Measurements from ENCODE around the gene TMEM208.

The TMEM208 gene

GRCh38 chr16:67238806-67239470, 12.0 kb downstream of the TMEM208 start:
- Histone ChIP-seq H3K4me3 (no peak overlapping the region), H3K27ac (peak overlapping the region in 4 of 11 experiments; percentile 11 to 85 (median 26); a peak in 3 of 22 replicates), H3K9me3 (replicated peaks in 1 of 11) (no peaks in the 10 kb centered on the region), H3K9ac (no peak overlapping the region), H3K4me2 (peak overlapping the region in 3 of 11 experiments; percentile 86 to 99 (median 97); a peak in 6 of 22 replicates), H3K27me3 (no peaks in the 10 kb centered on the region), H3K4me1 (peaks cover 42 to 96% (median 77%) of the 10 kb centered on the region in 10 experiments), H3K36me3 (peaks cover 38 to 65% (median 53%) of the 10 kb centered on the region in 11 experiments), H4K20me1 (peaks cover 0 to 42% (median 13%) of the 10 kb centered on the region in 11 experiments; a peak in 13 of 22 replicates)
- TF ChIP-seq Cebpa-rat (IDR thresholded peaks at IDR 0.05), result no peak

- H4K20me1 ChIP-seq, result peaks cover 0 to 53% (median 20%) of the 10 kb centered on the region in 11 experiments; a peak in 16 of 22 replicates
- H3K4me2 ChIP-seq, result peak overlapping the region in 7 of 11 experiments; percentile 6 to 99 (median 86); a peak in 11 of 22 replicates
- TF ChIP-seq Cebpa-rat (IDR thresholded peaks at IDR 0.05), result no peak
- H3K27me3 ChIP-seq, result no peaks in the 10 kb centered on the region
- H3K9ac ChIP-seq, result peak overlapping the region in 4 of 11 experiments; percentile 30 to 51 (median 38); a peak in 6 of 22 replicates
- no peaks in the 10 kb centered on the region for H3K9me3 ChIP-seq (replicated peaks in 1 of 11)
- peak overlapping the region in 9 of 11 experiments; percentile 32 to 85 (median 51); a peak in 14 of 22 replicates for H3K27ac ChIP-seq
- H3K36me3 ChIP-seq, result peaks cover 24 to 50% (median 39%) of the 10 kb centered on the region in 11 experiments
- H3K4me3 ChIP-seq, result no peak overlapping the region
- H3K4me1 ChIP-seq, result peaks cover 49 to 96% (median 76%) of the 10 kb centered on the region in 10 experiments
Observed at GRCh38 chr16:67240506-67240905, 13.6 kb downstream of the TMEM208 start.

DNA sequence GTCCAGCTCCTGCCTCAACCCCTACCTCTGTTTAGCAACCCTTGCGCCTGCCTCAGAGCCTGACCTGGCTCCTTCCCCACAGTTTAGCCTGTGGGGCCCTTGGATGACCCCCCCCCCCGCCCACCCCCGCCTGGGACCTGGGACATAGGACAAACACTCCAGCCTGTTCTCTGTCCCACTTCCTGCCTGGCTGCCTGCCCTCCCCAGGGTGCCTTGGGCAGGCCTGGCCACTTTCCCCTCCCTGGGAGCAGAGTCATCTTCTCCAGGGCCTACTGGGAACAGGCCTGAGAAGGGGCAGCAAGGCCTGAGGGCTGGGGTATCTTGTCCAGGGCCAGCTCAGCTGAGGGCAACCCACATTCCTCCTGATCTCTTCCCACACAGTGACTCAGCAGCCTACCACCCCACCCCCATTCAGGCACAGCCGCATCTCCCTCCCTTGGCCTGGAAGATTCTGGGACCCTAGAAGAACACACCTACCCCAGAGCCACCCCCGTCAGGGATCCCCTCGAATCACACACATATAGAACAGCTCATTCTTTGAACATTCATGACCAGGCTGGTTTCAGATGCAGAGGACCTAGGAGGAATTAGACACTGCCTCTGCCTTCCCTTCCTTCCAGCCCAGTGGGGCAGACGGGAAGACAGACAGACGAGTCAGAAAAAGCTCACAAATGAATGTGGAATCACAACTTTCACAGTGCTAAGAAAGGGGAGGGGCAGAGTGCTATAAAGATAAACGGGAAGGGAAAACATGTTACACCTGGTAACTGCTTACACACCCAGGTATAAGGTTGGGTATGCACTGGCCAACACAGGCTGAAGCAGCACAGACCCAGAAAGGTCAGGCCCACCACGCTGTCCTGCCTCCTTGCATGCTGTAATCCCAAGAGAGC, 14.3 kb downstream of the TMEM208 start:
- Histone ChIP-seq H3K4me1 (peaks cover 50 to 96% (median 76%) of the 10 kb centered on the region in 10 experiments), H3K9ac (peak overlapping the region in 10 of 11 experiments; percentile 28 to 63 (median 56); a peak in 18 of 22 replicates), H3K27ac (peak overlapping the region; percentile 45 to 92 (median 71); a peak in 20 of 22 replicates), H3K9me3 (replicated peaks in 1 of 11) (no peaks in the 10 kb centered on the region), H3K4me3 (no peak overlapping the region), H3K4me2 (peak overlapping the region; percentile 69 to 100 (median 97)), H3K27me3 (no peaks in the 10 kb centered on the region), H3K36me3 (peaks cover 24 to 42% (median 32%) of the 10 kb centered on the region in 11 experiments), H4K20me1 (peaks cover 0 to 61% (median 26%) of the 10 kb centered on the region in 11 experiments; a peak in 16 of 22 replicates)
- no peak for TF ChIP-seq Cebpa-rat (IDR thresholded peaks at IDR 0.05)

- H3K4me3 ChIP-seq, result 0 out of 20 replicates have a peak overlapping the region, but pooled peaks of 1 of the 10 experiments have one; percentile 18
- H3K9me3 ChIP-seq (replicated peaks in 1 of 11), result no peaks in the 10 kb centered on the region
- peaks cover 18 to 35% (median 25%) of the 10 kb centered on the region in 11 experiments for H3K36me3 ChIP-seq
- H3K9ac ChIP-seq, result peak overlapping the region in 9 of 11 experiments; percentile 15 to 62 (median 27); a peak in 8 of 22 replicates
- TF ChIP-seq Cebpa-rat (IDR thresholded peaks at IDR 0.05), result no peak
- peaks cover 50 to 88% (median 79%) of the 10 kb centered on the region in 10 experiments for H3K4me1 ChIP-seq
- peak overlapping the region; percentile 69 to 100 (median 97) for H3K4me2 ChIP-seq
- H3K27ac ChIP-seq, result peak overlapping the region; percentile 14 to 92 (median 71); a peak in 21 of 22 replicates
- H3K27me3 ChIP-seq, result no peaks in the 10 kb centered on the region
- H4K20me1 ChIP-seq, result peaks cover 0 to 66% (median 27%) of the 10 kb centered on the region in 11 experiments; a peak in 16 of 22 replicates
Observed at GRCh38 chr16:67242138-67242730, 15.3 kb downstream of the TMEM208 start.

DNA sequence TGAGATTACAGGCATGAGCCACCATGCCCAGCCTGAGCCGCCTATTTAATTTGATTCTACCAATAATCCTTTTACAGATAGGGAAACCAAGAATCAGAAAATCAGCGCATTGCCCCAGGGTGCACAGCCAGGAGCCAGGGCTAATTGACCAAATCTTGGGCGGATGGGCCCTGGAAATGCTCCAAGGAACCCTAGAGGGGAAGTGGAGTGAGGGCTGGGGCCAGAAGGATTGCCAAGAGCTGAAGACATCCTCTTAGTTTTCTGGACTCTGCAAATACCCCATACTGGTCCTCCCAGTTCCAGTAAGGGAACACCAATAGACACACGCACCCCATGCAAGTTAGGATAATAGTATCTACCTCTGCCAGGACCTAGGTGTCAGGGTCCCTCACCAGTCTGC, 16.6 kb downstream of the TMEM208 start:
- peak overlapping the region; percentile 69 to 92 (median 86); a peak in 21 of 22 replicates for H3K27ac ChIP-seq
- H3K27me3 ChIP-seq, result peaks cover 3 to 8% (median 5%) of the 10 kb centered on the region in 11 experiments; a peak in 17 of 22 replicates
- H3K4me1 ChIP-seq, result peaks cover 60 to 89% (median 82%) of the 10 kb centered on the region in 10 experiments

GRCh38 chr16:67244387-67245185, 17.7 kb downstream of the TMEM208 start:
- H3K27ac ChIP-seq, result peak overlapping the region; percentile 69 to 92 (median 86); a peak in 21 of 22 replicates
- H3K4me2 ChIP-seq, result peak overlapping the region; percentile 92 to 100 (median 98)
- peaks cover 0 to 12% (median 2%) of the 10 kb centered on the region in 11 experiments; a peak in 15 of 22 replicates for H3K36me3 ChIP-seq
- H3K27me3 ChIP-seq, result peaks cover 14 to 19% (median 16%) of the 10 kb centered on the region in 11 experiments
- peak overlapping the region; percentile 66 to 86 (median 79); a peak in 21 of 22 replicates for H3K9ac ChIP-seq
- no peak for TF ChIP-seq Cebpa-rat (IDR thresholded peaks at IDR 0.05)
- peaks cover 71 to 94% (median 85%) of the 10 kb centered on the region in 10 experiments for H3K4me1 ChIP-seq
- H4K20me1 ChIP-seq, result peaks cover 0 to 51% (median 18%) of the 10 kb centered on the region in 11 experiments; a peak in 15 of 22 replicates
- H3K9me3 ChIP-seq (replicated peaks in 1 of 11), result no peaks in the 10 kb centered on the region
- peak overlapping the region; percentile 73 to 89 (median 84) for H3K4me3 ChIP-seq

More for the DNA sequence above, 16.6 kb downstream of the TMEM208 start:
- no peak for TF ChIP-seq Cebpa-rat (IDR thresholded peaks at IDR 0.05)
- Histone ChIP-seq H3K9ac (peak overlapping the region; percentile 66 to 86 (median 78); a peak in 21 of 22 replicates), H3K36me3 (peaks cover 7 to 23% (median 13%) of the 10 kb centered on the region in 11 experiments), H3K4me3 (peak overlapping the region; percentile 20 to 89 (median 64); a peak in 17 of 20 replicates), H3K9me3 (replicated peaks in 1 of 11) (no peaks in the 10 kb centered on the region), H3K4me2 (peak overlapping the region; percentile 92 to 100 (median 98)), H4K20me1 (peaks cover 0 to 62% (median 24%) of the 10 kb centered on the region in 11 experiments; a peak in 16 of 22 replicates)

DNA sequence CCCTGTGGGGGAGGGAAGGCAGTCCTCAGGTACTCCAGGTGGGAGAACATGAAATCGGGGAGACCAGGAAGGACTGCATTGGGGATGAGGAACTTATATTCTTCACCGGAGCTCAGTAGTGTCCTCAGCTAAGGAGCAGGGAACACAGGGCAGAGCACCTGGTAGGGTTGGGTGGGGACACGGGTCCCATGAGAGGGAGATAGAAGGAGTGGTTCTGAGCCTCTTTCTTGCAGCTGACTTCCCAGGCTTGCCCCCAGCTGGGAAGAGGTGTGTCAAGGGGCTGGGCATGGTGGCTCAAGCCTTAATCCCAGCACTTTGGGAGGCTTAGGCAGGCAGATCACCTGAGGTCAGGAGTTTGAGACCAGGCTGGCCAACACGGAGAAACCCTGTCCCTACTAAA, 18.3 kb downstream of the TMEM208 start:
- Histone ChIP-seq H4K20me1 (peaks cover 0 to 51% (median 18%) of the 10 kb centered on the region in 11 experiments; a peak in 15 of 22 replicates), H3K4me3 (peak overlapping the region; percentile 73 to 89 (median 84)), H3K9ac (peak overlapping the region; percentile 66 to 86 (median 79)), H3K27me3 (peaks cover 19 to 25% (median 22%) of the 10 kb centered on the region in 11 experiments), H3K27ac (peak overlapping the region; percentile 28 to 92 (median 86); a peak in 21 of 22 replicates), H3K4me2 (peak overlapping the region; percentile 92 to 100 (median 98)), H3K4me1 (peaks cover 74 to 94% (median 86%) of the 10 kb centered on the region in 10 experiments), H3K9me3 (replicated peaks in 1 of 11) (no peaks in the 10 kb centered on the region), H3K36me3 (peaks cover 0 to 9% (median 0%) of the 10 kb centered on the region in 11 experiments; a peak in 3 of 22 replicates)
- TF ChIP-seq Cebpa-rat (IDR thresholded peaks at IDR 0.05), result no peak
